Measurements from ENCODE around the gene LANCL1.
A peak's percentile ranks its signal among the peaks of the same experiment; 100 is the strongest.

LANCL1 gene

GRCh38 chr2:210460322-210461227, 16.0 kb downstream of the LANCL1 start:
- Histone ChIP-seq H3K27me3 (ENCODE audit: low read depth, low read length) (no peaks in the 10 kb centered on the region), H3K9me3 (ENCODE audit: insufficient read depth, low read length) (no peaks in the 10 kb centered on the region), H3K4me2 (ENCODE audit: low read length) (peak overlapping the region; percentile 17), H3K4me3 (ENCODE audit: low read length) (no peak overlapping the region), H3K9ac (ENCODE audit: low read length) (no peak overlapping the region), H3K79me2 (ENCODE audit: low read length) (no peaks in the 10 kb centered on the region), H3K27ac (ENCODE audit: low read length) (no peak overlapping the region), H4K20me1 (ENCODE audit: insufficient read depth, low read length) (no peaks in the 10 kb centered on the region), H3K4me1 (ENCODE audit: low read length) (peaks cover 22% of the 10 kb centered on the region), H3K36me3 (replicated peaks; ENCODE audit: low read depth, low read length) (peaks cover 36% of the 10 kb centered on the region), H2AFZ (ENCODE audit: low read depth, low read length) (no peak overlapping the region)
- TF ChIP-seq EZH2phosphoT487 (IDR thresholded peaks at IDR 0.05; ENCODE audit: low read depth) (no peak), CTCF (IDR thresholded peaks at IDR 0.05; ENCODE audit: low read depth, low read length) (no peak)

GRCh38 chr2:210459880-210460279, 16.7 kb downstream of the LANCL1 start:
- TF ChIP-seq EZH2phosphoT487 (IDR thresholded peaks at IDR 0.05; ENCODE audit: low read depth) (no peak), CTCF (IDR thresholded peaks at IDR 0.05; ENCODE audit: low read depth, low read length) (no peak)
- H3K27me3 ChIP-seq (ENCODE audit: low read depth, low read length) = no peaks in the 10 kb centered on the region
- H3K27ac ChIP-seq (ENCODE audit: low read length) = no peak overlapping the region
- no peak overlapping the region for H3K9ac ChIP-seq (ENCODE audit: low read length)
- H3K4me1 ChIP-seq (ENCODE audit: low read length) = peaks cover 22% of the 10 kb centered on the region
- no peaks in the 10 kb centered on the region for H3K9me3 ChIP-seq (ENCODE audit: insufficient read depth, low read length)
- no peaks in the 10 kb centered on the region for H3K79me2 ChIP-seq (ENCODE audit: low read length)
- no peaks in the 10 kb centered on the region for H4K20me1 ChIP-seq (ENCODE audit: insufficient read depth, low read length)
- H3K4me2 ChIP-seq (ENCODE audit: low read length) = no peak overlapping the region
- no peak overlapping the region for H2AFZ ChIP-seq (ENCODE audit: low read depth, low read length)
- peaks cover 30% of the 10 kb centered on the region for H3K36me3 ChIP-seq (replicated peaks; ENCODE audit: low read depth, low read length)
- H3K4me3 ChIP-seq (ENCODE audit: low read length) = no peak overlapping the region

GRCh38 chr2:210459407-210459806, 17.2 kb downstream of the LANCL1 start:
- Histone ChIP-seq H3K79me2 (ENCODE audit: low read length) (no peaks in the 10 kb centered on the region), H3K9me3 (ENCODE audit: insufficient read depth, low read length) (no peaks in the 10 kb centered on the region), H3K27ac (ENCODE audit: low read length) (no peak overlapping the region), H3K4me3 (ENCODE audit: low read length) (no peak overlapping the region), H2AFZ (ENCODE audit: low read depth, low read length) (no peak overlapping the region), H3K4me2 (ENCODE audit: low read length) (no peak overlapping the region), H3K27me3 (ENCODE audit: low read depth, low read length) (no peaks in the 10 kb centered on the region), H3K9ac (ENCODE audit: low read length) (no peak overlapping the region), H4K20me1 (ENCODE audit: insufficient read depth, low read length) (no peaks in the 10 kb centered on the region), H3K36me3 (replicated peaks; ENCODE audit: low read depth, low read length) (peaks cover 33% of the 10 kb centered on the region), H3K4me1 (ENCODE audit: low read length) (peaks cover 22% of the 10 kb centered on the region)
- no peak for TF ChIP-seq EZH2phosphoT487 (IDR thresholded peaks at IDR 0.05; ENCODE audit: low read depth)
- no peak for TF ChIP-seq CTCF (IDR thresholded peaks at IDR 0.05; ENCODE audit: low read depth, low read length)

GRCh38 chr2:210458395-210458794, 18.2 kb downstream of the LANCL1 start:
- Histone ChIP-seq H3K27ac (ENCODE audit: low read length) (no peak overlapping the region), H3K9ac (ENCODE audit: low read length) (no peak overlapping the region), H4K20me1 (ENCODE audit: insufficient read depth, low read length) (no peaks in the 10 kb centered on the region), H3K4me3 (ENCODE audit: low read length) (no peak overlapping the region), H2AFZ (ENCODE audit: low read depth, low read length) (no peak overlapping the region), H3K79me2 (ENCODE audit: low read length) (no peaks in the 10 kb centered on the region), H3K4me2 (ENCODE audit: low read length) (no peak overlapping the region), H3K36me3 (replicated peaks; ENCODE audit: low read depth, low read length) (peaks cover 29% of the 10 kb centered on the region), H3K4me1 (ENCODE audit: low read length) (peaks cover 22% of the 10 kb centered on the region), H3K9me3 (ENCODE audit: insufficient read depth, low read length) (no peaks in the 10 kb centered on the region), H3K27me3 (ENCODE audit: low read depth, low read length) (no peaks in the 10 kb centered on the region)
- TF ChIP-seq EZH2phosphoT487 (IDR thresholded peaks at IDR 0.05; ENCODE audit: low read depth) = no peak
- TF ChIP-seq CTCF (IDR thresholded peaks at IDR 0.05; ENCODE audit: low read depth, low read length) = no peak
